Pons (tissue), 1 donor: ENCODE data around the gene TRMT11.
"Not testable (repeated sequence)": the region's sequence is repeated elsewhere in the genome, so short reads cannot be mapped to it uniquely, and the experiment has no call there.

ENCODE experiments used
- DNase-seq: peaks from one replicate; pipeline ENCODE4 v3.0.0-alpha.2; 2016; ENCODE audit warnings: low spot score

TRMT11 gene

DNA sequence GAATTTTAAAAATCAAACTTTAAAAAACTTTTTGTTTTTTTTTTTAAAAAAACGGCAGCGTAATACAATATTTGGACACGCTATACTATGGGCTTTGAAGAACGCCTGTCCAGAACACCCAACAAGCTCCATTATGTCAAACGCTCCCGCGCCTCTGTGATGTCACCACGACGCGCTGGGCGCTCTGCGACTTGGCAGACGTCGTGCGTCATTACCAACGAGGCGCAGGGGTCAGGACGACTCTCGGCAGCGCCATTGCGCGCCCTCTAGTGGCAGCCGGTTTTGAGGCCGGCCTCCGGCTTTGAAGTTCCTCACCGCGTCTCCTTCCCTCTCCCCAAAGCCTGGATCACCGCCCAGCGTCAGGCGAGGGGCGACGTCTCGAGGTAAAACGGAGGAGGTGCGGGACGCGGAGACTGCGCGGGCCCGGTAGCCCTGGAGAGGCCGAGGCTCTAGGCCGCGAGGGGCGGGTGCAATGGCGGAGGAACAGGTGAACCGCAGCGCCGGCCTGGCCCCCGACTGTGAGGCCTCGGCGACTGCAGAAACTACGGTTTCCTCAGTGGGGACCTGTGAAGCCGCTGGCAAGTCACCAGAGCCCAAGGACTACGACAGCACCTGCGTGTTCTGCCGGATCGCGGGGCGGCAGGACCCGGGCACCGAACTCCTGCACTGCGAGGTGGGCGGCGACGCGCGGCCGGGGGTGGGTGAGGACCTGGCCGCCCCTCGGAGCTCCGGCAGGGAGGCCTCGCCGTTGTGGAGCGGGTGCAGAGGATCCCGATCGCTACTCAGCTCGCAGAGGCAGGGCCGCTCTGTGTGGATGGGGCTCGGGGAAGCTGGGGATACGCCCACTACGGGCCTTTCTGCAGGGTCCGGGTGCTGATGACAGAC, 29.6 kb upstream of the TRMT11 start, which contains the start of gene HINT3:
Gene HINT3 (plus strand): TSS at position 265 of the 885 bp plus-strand sequence. CDS start 208 bp downstream, at position 473.
- peak; percentile 98 for DNase-seq

DNA sequence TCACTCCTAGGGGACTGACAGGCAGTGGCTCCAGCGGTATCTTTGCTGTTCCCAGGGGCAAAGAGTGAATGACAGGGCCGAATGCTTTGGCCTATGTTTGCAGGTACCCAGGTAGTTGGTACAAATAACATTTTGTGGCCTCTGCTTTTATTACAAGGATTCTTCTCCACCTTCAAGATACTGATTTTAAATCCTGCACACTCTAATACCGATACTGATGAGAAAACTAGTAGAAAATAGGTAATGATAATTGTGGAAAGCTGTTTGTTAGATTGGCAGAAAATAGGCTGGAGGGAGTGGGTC, 29.0 kb upstream of the TRMT11 start:
- no peak for DNase-seq

DNA sequence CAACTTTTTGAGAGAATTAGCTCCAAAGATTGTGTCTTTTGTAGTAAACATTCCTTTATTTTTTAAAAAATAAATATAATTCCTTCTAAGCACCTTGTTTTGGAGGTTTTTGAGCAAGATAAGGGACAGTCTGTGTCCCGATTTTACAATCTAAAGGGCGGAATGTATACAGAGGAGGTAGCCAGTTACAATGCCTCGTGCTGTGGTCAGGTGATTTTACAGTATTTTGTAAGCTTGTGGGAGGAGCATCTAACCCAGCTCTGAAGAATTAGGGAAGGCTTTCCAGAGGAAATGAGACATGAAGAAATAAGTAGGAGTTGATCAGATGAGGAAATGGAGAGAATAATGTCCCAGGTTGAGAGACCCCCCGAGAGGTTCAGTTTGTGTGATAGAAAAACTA, 28.5 kb upstream of the TRMT11 start:
- peak; percentile 89 for DNase-seq

DNA sequence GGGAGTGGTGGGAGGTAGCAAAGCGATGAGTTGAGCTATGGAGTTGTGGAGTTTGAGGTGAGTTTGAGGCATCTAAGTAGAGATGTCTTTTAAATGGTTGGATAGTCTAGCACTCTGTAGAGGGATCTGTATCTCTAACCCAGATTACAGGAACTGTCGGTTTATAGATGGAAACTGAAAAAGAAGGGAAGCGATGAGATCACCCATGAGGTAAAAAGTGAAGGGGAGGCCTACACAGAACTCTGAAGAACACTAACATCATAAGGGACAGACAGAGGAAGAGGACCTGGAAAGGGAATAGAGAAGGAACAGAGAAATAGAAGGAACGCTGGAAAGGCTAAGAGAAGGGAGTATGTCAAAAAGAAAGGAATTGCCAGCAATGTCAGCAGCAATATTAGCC, 27.3 kb upstream of the TRMT11 start:
- no peak for DNase-seq

DNA sequence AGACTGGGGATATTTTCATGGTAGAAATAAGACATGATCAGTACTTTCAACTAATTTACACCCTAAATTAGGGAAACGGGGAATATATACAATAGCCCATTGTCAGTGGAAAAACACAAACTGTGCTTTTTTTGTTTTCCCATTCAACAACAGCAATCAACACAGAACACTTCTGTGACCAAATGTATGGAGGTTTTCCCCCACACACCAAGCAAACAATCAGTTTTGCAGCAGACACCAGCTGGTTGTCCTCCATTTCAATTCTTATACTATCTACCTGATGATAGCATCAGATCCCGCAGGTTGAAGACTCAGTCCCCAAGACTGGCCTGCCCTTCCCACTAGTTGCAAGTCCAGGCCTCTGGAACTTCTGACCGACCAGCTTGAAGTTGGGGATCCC, 25.2 kb upstream of the TRMT11 start:
- DNase-seq: peak; percentile 94

DNA sequence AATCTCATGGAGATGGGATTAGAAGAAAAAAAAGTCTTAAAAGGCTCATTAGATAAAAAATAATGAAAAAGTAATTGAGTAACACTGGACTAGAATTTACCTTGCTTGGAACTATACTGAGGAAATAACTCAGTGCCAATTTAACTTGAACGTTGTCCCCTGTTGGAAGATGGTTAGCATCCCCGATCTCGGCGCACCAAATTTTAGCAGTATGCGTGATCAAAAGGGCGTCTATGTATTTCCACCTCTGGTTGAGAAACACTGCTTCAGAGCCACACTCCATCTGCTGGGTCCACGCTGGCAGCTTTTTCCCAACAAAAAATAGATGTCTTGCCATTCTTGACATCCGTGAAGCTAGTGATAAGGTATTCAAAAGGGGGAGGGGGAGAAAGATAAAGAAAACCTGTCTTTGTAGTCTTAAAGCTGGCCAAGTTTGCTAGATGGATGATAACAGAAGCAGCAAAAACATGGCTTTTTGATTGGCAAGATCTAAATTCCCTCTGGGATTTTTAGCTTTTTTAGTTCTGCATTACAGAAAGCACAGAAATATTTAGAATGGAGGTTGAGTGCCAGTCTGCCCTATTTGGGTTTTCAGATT, 23.3 kb upstream of the TRMT11 start:
- no peak for DNase-seq

DNA sequence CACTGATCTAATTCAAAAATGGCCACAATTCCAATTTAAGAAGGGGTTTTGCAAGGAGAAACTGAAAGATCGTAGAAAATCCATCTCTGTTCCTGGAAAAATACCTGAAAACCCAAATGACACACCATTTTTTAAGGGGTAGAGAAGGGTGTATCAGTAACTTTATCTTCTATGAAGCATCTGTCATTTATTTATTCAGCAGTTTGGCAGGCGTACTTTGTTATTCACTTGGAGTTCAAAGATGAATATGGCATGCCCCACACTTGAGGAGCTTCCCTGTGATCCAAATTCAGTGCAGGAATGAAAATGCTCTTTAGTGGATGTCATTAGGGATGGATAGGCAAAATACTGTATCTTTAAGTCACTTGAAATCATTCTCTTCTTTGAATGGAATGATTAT, 22.5 kb upstream of the TRMT11 start:
- no peak for DNase-seq

DNA sequence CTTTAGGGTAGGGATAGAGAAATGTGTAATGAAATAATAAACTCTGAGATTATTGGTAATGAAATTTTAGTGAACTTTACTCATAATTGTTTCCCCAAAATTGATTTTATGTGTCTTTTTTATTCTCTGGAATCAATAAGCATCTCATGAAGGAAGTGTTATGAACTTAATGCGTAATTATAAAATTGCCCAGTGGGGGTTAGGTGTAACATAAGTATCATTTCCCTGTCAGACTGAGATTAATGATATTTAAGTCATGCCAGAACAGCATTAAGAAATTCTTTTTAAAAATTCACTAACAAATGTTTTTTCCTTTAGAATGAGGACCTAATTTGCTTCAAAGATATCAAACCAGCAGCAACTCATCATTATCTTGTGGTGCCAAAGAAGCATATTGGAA, 19.8 kb upstream of the TRMT11 start:
- DNase-seq: no peak

DNA sequence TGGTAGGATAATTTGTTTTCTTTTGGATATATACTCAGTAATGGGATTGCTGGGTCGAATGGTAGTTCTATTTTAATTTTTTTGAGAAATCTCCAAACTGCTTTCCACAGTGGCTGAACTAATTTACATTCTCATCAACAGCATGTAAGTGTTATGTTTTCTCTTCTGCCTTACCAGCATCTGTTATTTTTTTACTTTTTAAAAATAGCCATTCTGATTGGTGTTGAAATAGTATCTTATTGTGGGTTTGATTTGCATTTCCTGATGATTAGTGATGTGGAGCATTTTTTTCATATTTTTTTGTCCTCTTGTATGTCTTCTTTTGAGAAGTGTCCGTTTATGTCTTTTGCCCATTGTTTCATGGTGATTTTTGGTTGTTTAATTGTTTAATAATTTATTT, 17.8 kb upstream of the TRMT11 start:
- no peak for DNase-seq

DNA sequence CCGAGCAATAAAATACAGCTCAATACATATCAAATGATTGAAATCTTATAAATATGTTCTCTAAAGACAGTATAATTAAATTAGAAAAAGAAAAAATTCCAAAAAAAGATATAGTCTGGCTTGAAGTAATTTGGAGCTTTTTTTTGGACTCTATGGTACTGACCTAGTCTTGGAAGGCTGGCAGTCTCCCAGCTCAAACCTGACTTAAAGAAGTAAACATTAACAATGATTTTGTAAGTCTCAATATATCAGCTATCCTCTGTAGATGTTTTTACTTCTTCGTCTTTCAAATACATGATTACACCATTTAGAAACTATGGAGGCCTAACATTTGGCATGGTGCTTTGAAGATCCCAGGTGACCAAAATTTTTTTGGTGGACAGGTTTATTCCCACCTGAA, 15.6 kb upstream of the TRMT11 start:
- no peak for DNase-seq

DNA sequence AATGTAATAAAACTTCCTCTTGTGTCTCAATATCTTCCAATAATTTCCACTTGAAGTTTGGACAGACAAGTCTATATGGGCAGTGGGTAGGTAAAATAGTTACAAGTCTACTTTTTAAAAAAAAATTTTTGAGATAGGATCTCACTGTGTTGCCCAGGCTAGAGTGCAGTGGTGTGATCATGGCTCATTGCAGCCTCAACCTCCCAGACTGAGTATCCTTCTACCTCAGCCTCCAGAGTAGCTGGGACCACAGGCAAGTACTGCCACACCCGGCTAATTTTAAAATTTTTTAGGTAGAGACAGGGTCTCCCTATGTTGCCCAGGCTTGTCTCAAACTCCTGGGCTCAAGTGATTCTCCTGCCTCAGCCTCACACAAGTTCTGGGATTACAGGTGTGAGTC, 13.9 kb upstream of the TRMT11 start:
- DNase-seq: not testable (repeated sequence)

DNA sequence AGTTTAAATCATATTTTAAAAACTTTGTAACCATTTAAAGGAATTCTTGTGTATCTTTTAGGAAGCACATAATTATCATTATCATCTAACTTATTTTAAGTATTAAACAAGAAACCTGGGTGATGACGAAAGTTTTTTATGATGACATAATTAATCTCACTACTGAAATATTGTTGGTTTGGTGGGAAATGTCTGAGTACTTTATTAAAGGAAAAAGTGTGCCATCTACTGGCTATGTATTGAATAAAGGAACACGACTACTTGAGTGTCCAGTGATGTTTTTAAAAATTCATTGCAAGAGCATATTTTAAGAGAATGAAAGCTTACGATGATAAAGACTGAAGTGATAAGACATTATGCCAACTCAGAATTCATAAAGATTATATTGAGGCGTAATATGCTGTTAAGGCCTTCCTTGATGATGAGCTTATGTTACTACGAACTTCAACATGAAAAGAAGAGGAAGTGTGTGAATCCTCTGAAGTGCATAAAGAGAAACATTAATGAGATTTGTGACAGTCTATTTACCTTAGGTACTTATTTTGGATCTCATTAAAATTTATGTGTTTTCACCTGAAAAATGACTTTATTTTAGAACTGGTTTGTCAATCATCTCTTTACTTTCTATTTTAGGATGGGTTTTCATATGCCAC, 12.0 kb upstream of the TRMT11 start:
- DNase-seq: peak; percentile 89

DNA sequence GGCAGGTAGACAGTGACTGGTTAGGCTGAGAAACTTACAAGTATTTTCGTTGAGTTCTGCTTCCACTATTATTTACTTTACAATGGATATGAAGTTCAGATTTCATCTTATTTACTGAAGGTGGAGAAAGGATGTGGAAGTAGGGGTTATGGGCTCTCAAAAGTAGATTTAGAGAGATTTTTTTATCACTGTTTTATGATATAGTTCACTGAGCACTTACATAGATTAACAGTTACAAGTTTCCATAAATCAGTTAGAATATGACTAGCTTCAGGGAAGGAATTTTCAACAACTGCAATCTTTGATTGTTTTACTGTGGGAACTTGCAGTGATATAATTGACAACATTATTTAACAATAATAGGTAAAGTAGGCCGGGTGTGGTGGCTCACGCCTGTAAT, 7.2 kb upstream of the TRMT11 start:
- no peak for DNase-seq

DNA sequence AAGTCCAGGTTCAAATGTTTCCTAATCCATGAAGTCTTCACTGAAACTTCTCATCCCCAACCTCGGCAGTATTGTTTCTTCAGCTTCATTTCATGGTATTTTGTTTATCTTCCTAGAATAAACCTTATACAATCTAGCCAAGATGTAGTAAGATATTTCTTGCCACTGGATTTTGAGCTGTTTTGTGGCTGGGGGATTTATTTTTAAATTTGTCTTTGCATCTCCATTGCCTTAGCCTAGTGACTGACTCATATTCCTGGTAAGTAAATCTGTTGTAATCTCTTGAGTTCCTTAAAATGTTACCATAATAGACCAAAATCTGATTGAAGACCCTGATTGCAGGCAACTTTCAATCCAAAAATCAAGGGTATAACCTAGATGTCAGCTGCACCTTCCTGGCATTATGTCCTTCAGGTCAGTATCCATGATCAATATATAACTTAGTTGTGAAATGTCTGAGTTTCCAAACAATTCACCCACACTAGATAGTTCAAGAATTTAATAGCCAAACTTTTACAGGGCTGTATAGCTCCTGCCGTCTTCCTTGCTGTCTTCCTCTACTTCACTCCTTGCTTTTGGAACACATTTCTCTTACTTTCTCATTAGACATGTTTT, 4.7 kb upstream of the TRMT11 start:
- DNase-seq: no peak

DNA sequence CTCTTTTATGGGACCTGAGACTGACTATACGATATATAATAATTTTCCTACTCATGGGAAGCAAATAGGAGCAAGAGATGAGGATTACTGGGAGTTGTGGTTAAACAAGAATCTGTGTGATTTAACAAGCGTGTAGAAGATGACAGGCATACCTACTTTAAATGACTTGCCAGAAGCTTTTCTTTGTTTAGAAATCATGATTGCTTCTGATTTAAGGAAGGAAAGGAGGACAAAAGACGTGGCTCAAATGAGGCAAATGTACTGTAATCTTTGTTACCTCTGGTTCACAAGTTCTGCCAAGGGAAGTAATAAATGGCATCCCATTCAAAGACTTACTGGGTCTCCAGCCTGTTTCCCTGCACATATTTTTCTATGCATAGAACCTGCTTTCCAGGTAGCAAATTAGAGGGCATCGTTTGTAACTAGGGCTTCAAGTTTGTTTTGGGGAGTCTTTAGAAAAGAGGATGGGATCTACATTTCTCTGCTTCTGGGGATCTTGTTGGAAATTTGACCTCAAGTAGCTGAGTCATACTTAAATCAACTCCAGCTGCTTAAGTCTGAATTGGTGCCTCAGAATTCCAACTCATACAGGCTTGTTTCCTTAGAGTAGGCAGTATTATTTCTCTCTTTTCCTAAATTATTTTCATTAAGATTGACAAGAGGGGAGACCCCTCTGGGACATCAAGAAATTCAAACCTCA, 2.9 kb upstream of the TRMT11 start:
- no peak for DNase-seq

DNA sequence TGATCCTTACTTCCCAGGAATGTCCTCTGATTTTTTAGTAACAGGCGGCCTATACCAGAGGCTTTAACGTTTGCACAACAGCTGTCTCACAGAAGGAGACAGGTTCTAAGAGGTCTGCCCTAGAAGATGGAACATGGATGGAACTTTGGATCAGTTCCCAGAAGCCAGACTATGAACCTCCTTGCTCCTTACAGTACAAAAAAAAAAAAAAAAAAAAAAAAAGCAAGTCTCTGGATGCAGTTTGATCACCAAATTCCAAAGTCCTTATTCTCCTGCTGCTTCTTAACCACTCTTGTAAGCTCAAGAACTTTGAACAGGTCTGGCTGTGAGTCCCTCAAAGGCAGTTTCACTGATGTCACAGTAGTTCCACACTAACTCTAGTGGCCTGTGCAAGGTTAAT, 2.0 kb upstream of the TRMT11 start:
- DNase-seq: no peak

DNA sequence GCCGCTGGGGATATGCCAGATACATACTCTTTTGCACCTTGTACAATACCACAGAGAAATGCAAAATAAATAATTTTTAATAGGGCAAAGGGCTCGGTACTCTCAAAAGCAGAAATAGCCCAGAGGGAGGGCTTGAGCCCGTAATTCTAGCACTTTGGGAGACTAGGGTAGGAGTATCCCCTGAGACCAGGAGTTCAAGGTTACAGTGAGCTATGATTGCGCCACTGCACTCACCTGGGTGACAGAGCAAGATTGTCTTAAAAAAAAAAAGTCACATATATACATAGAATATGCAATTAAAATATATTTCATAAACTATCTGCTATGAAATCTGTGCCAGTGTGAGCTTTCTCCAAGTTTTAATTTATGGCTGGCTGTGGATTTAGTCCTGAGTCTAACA, 818 bp upstream of the TRMT11 start:
- no peak for DNase-seq

DNA sequence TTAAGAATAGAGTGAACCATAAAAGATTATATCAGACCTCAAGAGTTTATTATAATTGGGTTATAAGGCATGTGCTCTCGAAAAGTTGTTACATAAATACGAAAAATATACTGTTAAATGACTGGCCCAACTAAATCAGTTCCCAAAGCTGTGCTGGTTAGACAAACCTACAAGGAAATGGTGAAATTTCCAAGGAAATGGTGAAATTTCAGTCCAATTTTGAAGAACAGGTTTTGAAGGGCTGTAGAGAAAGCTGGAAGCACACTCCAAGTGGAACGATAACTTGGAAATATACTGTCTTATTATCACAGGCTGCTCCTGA, 400 bp upstream of the TRMT11 start:
- no peak for DNase-seq

DNA sequence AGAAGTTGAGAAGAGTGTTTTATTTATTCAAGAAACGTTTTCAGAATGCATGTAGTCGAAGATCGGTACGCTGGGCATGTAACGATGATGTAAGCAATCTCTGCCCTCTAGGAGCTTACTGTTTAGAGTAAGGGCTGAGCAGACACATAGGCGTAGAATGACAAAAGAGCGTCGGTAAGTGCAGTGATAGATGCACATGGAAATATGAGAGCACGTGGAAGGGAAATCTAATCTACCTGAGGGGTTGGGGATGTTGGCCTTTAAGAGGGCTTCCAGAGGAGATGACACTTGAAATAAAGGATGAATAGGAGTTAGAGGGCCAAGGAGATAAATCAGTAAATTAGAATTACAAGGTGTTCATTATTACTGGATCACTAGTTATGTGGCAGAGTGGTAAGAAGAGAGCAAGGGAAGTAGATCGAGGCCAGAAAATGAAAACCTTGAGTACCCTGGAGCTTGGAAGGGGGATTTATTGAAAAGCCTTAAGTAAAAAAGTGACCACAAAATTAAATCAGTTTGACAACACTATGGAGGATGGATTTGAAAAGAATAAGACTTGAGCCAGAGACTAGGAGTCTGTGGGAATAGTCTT, 782 bp downstream of the TRMT11 start:
- DNase-seq: no peak

DNA sequence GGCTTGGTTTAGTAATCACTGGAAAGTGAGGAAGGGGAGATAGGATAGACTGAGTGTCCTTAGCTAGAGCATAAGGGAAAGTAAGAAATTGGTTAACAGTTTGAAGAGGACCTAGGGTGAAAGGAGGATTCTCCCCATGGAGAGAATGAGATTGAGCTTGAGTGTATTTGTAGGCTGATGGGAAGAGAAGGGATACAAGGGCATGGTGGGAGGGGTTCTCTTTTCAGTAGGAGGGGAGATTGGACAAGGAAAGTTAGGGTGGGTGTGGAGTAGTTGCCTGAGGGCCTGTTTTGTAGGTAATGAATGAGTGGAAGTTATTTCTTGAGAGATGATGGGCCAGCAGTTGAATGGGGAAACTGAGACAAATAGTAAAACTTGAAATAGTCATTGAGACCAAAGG, 1.9 kb downstream of the TRMT11 start:
- DNase-seq: no peak

DNA sequence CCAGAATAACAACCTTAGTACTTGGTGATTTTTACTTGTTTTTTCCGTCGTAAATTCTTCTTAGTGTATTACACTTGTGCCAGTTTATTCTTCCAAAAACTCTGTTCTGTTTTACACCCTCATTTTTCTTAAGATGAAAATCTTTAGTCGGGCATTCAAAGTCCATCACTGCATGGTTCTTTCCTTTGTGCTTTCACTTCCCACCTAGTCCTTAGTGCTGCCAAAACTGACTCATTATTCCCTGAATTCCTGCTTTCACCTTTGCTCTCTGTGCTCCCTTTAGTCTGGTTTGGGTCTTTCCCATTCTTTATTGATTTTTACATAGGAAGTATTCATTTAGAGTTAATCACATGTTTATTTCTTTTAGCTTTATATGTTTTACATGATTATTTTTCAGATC, 3.3 kb downstream of the TRMT11 start:
- DNase-seq: no peak

DNA sequence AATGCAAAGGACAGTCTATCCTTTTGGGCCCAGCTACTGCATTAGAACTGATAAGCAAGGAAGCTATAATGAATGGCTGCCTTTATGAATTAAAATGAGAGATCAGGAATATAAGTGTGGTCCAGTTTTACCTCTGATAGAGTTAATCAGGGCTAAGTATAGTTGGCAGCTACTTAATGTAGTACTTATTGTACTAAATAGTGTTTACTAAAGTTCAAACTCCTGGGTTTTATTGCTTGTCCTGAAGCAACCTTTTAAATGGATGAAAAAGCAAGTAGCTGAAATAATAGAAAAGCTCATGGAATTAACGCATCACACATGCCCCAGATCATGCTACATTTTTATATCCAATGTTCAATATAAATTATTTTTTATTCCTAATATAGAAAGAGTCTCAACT, 5.3 kb downstream of the TRMT11 start:
- no peak for DNase-seq
